GM21825 (cell line): ENCODE results near the gene YDJC.
"Not testable (repeated sequence)": the region's sequence is repeated elsewhere in the genome, so short reads cannot be mapped to it uniquely, and the experiment has no call there.

ENCODE experiments used
- ATAC-seq: cut with Tn5 transposase; IDR thresholded peaks from one replicate; pipeline ENCODE4 v1.9.1; 2021; ENCODE audit warnings: mild to moderate bottlenecking, moderate library complexity; ENCODE audit not compliant: unreplicated experiment

Gene YDJC

GRCh38 chr22:21632931-21633330 lies 3.1 kb upstream of the YDJC start:
- ATAC-seq: no peak

DNA sequence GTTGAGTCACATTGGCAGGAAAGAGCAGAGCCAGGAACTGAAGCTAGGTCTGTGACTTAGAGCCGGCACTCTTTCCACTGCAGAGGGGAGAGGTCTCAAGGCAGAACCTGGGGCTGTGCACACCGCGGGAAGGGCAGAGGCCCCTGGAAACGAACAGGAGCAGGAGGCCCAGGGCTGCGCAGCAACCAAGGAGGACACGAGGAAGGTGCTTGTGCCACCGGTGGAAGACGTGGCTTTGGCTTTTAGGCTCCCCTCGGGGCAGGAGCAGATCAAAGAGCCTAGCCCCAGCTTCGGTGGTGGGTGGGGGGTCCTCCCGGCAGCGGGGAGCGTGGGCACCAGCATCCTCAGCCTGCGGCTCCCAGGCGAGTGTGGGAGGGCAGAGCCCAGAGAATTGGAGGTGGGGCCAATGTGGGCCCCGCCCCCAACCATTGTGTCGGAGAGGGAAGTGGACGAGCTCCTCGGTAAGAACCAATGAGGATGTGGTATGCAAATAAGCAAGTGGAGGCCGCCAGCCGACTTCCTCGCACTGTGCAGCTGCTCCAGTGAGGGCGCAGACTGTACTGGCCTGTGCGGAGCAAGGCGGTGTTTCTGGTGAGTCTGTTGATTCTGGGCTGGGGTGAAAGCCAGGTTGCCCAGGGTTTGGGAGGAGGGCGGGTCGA lies 2.5 kb upstream of the YDJC start, which contains the start of gene CCDC116:
Gene CCDC116 (plus strand): TSS at position 524 of the 659 bp plus-strand sequence. CDS start 422 bp downstream, outside the sequence.
- no peak for ATAC-seq

DNA sequence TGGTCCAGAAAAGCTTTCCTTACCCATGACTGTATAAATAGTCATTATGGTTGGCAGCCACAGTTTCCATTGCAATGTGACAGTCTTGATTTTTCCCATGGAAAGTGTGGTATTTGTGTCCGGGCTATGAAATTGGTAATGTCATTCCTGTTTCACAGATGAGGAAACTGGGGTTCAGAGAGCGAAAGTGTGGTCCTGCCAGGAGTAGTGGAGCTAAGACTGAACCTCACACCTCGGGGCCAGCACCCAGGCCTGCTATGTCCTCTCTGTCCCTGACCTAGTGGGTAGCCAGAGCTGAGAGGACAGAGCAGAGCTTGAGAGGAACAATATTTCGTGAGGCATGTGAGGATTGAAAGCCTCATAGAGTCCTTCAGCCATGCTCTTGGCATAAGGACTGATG lies 1.2 kb upstream of the YDJC start:
- ATAC-seq: no peak

DNA sequence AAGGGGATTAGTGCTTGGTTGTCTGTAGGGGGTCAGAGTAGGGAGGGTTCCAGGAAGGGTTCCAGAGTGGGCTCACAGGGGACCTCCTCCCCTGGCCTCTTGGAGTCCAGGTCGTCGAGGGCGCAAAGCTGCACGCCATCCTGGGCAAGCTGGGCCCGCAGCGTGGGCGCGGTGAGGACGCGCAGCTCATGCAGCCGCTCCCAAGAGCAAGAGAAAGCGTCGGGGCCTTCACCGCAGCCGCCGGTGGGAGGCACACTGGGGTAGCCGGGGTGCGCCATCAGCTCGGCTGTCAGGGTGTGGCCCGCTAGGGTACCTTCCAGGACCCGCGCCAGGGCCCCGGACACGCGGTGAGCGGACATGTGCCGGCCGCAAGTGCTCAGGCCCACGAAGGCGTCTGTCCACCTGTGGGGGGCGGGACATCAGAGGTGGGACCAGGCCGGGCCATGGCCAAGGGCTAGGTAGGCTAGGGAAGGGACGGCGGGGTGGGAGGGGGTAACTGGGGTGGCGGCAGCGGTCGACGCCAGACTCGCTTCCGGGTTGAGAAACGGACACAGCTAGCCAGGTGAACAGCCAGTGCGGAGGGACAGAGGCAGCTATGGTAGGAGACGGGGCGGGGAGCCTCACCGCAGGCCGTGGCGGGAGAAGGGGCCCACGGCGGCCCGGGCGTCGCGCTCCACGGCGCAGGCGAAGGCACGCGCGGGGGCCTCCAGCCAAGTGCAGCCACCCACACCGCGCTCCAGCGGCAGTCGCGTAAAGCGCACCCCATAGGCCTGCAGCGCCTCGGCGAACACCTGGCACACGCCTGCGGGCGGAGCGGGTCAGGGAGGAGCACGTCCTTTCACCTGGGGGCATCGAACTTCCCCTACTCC lies 1.2 kb downstream of the YDJC start:
- peak; percentile 3 for ATAC-seq

DNA sequence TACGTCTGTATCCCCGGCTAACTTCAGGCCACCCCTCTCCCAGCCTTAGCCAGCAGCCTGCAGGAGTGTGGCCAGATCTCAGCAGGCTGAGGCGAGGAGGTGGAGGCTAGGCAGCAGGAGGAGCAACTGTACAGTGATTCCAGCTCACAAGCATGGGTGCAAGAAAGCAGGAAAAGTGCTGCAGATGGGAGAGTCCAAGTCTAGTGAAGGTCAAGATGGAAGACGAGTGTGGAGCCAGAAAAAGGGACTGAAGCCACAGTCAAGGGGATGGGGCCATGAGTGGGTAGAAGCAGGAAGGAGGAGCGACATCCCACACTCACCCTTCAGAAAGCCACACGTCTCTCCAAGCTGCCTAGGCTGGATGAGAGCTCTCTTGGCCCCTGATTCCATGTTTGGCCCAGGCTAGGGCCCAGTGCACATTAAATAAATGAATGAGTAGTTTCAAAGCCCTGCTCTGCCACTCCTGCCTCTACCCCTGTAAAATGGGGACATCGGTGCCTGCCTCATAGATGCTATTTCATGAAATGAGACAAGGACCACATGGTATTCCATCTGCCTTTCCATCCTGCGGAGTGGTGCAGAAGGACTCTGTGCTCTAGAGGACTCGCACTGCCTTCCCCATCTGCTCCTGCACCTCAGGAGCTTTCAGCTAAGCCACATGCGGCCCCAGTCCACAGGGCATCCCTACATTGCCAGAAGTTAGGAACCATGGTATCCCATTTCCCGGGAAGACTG lies 2.9 kb downstream of the YDJC start:
- ATAC-seq: no peak

DNA sequence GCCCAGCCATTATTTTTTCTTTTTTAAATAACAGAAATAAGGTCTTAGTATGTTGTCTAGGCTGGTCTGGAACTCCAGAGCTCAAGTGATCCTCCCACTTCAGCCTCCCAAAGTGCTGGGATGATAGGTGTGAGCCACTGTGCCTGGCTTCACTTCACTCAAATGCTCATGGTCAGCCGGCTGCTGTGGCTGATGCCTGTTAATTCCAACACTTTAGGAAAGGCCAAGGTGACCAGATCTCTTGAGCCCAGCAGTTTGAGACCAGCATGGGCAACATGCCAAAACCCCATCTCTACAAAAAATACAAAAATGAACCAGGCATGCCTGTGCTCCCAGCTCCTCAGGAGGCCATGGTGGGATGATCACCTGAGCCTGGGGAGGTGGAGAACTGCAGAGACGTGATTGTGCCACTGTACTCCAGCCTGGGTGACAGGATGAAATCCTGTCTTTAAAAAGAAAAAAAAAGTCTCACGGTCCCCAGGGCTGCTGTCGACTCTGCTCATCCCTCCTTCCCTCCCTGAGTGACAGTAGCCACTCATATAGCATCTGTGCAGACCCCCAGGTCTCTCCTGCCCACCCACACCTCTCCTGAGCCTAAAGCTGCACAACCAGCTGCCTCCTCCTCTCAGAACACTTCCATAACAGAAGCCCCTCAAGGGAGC lies 3.6 kb downstream of the YDJC start:
- ATAC-seq: no peak

DNA sequence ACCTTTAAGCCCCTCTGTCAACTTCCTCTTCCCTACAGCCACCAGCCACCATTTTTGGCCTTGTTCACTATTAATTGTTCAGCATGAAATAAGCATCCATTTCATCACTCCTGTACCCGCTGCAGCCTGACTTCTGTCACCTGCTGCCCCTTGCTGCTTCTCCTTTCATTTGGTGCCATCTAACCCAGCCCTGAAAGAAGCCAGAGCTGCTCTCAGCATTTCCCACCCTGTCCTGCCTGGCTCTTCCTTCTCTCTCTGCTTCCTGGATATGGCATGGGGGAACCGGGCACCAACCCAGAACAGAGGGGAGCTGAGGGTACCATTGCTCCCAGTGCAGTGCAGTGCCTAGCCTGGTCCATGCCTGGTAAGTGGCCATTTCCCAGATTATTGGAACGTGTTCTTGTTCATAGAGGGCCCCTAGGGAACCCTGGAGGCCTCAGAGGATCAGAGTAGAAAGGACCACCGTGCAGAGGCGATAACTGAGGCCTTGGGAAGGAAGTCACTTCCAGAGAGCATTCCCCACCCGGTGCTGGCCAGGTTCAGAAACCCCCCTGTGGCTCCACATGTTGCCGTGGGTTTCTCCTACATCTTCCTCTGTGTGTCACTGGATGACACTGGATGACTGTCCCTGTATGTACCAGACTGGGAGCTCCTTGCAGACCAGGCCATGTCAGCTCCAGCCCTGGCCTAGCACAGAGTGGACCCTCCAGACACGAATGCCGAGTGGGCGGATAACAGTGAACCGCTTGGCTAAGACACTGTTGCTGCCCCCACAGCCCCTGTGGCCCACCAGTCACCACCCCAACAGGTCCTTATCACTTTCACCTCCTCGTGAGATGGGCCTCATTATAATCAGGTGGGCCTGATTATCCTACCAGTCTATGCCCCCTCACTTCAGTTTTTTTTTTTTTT lies 4.7 kb downstream of the YDJC start:
- ATAC-seq: no peak

- no peak for ATAC-seq
These were observed 5.5 kb downstream of the YDJC start for GRCh38 chr22:21624120-21624879.

DNA sequence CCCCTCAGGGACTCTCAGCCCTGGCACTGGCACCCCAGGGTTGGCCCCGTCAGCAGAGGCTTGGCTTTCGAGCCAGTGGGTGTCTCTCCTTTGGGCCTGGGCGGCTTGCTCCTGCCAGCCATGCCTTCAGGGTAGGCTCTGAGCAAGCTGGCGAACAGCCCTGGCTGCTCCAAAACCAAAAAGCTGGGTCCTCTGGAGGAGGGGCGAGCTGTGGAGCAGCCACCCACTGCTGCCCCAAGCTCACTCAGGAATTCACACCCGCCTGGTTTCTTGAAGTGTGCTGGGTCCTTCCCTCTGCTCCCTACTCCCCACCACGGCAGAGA lies 6.2 kb downstream of the YDJC start:
- ATAC-seq: no peak

GRCh38 chr22:21622919-21623647 lies 6.7 kb downstream of the YDJC start:
- no peak for ATAC-seq

DNA sequence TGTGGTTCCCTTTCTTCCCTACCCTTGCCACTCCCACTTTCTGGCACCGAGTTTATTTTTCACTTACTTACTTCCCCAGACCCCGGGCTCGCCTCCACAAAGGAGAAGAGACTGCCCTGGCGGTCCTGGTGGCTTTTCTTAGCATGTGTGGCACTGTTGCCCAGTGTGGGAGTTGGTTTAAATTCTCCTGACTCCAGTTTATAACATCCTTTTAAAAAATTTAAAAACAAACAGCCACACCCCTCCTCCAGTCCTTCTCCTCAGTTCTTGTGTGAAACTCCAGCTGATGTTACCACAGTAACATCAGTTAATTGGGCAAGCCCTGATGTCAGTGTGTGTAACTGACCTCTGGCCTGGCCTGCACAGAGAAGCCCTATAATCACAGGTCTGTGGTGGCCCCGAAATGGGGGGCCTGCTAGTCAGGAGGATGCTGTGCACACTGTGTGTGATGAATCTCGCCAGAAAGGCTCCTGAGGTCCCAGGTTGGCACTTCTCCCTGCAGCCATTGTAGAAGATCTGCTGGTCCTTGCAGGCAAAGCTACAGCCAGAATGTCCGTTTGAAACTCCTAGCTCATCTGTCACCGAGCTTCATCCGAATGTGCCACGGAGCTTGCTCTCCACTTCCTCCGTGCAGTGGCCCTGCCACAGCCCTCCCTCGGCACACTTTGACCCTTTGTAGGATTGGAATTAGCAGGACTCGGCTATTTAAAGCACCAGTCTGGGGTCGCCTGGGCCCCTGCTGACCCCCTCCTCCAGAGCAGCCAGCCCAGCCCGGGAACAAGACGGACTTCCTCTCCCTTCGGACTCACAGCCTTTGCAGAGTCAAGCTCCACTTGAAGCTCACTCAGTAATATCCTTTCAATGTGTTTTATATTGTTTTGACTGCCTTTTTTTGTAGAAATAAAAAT lies 7.6 kb downstream of the YDJC start:
- no peak for ATAC-seq

- ATAC-seq: no peak
These were observed 8.8 kb downstream of the YDJC start for GRCh38 chr22:21621025-21621424.

DNA sequence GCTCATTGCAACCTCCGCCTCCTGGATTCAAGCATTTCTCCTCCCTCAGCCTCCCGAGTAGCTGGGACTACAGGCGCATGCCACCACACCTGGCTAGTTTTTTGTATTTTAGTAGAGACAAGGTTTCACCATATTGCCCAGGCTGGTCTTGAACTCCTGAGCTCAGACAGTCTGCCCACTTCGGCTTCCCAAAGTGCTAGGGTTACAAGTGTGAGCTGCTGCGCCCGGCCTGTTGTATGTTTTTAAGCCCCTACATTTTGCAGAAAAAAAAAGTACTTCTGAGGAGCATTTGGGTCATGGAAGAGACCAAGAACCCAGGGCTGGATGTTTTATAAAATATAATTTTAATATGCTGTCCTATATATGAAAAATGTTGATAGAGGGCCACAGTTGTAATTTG lies 12.5 kb downstream of the YDJC start:
- not testable (repeated sequence) for ATAC-seq

GRCh38 chr22:21615731-21616130 lies 14.1 kb downstream of the YDJC start:
- no peak for ATAC-seq

GRCh38 chr22:21613553-21614233 lies 16.1 kb downstream of the YDJC start:
- ATAC-seq: no peak

DNA sequence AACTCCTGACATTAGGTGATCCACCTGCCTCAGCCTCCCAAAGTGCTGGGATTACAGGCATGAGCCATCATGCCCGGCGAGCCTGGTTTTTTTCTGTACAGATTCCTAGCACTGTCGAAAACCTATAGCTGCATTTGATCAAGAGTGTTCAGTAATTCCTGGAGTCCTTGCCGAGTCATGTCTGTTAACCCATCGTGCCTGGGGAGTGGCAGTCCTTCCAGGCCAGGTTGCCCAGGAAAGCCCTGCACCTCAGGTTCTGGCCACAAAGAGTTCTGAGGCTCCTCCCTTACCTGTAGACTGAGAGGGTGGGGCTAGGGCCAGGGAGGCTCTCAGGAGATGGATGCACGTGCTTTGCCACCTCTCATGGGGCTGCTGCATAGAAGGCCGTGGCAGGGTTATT lies 17.0 kb downstream of the YDJC start:
- ATAC-seq: no peak
